H1 (cell line): Measurements from ENCODE around the gene MED29. TPM values are rescaled to one million over a fixed set of nuclear protein-coding genes. Genes with fewer than 3 reads are reported as not detected.

Source experiments
- CTCF ChIA-PET: fragments of 300-600 bp; sonication (Branson Sonifier 250); formaldehyde crosslinking; loops from one replicate; lab custom pipeline; 2021; ENCODE audit not compliant: partially characterized antibody; lab: Charles Lee
- POLR2A ChIA-PET: fragments of 300-600 bp; sonication (Branson Sonifier 250); formaldehyde crosslinking; loops from one replicate; lab custom pipeline; 2021; ENCODE audit warnings: inconsistent platforms; ENCODE audit not compliant: partially characterized antibody; lab: Charles Lee
- DNase-seq, 2 experiments: peaks; one replicate each; pipeline versions ENCODE4 v3.0.0 to v3.0.0-alpha.2; 2010 to 2022; ENCODE audit warnings: low spot score in 2 of 2, low read depth in 1 of 2, mixed read lengths in 1 of 2
- FAIRE-seq: peaks from 2 replicates; lab custom pipeline; 2011; peaks lifted over from hg19 to GRCh38; lab: Jason Lieb, UNC
- H2AFZ ChIP-seq: 2 replicates; pipeline ENCODE4 v1.8.1; 2012; ENCODE audit warnings: low read length, inconsistent platforms
- H2AK5ac ChIP-seq: 2 replicates; pipeline ENCODE4 v1.6.1; 2013; ENCODE audit warnings: low read depth, low read length
- H2BK120ac ChIP-seq: replicated peaks from 2 replicates; pipeline ENCODE3; 2013; ENCODE audit warnings: low read depth, low read length, inconsistent platforms
- H2BK12ac ChIP-seq: 2 replicates; pipeline ENCODE4 v1.6.1; 2013; ENCODE audit warnings: low read depth, low read length
- H2BK15ac ChIP-seq: 2 replicates; pipeline ENCODE4 v1.6.1; 2013; ENCODE audit warnings: low read length
- H2BK20ac ChIP-seq: 2 replicates; pipeline ENCODE4 v1.6.1; 2013; ENCODE audit warnings: low read length
- H2BK5ac ChIP-seq: 2 replicates; pipeline ENCODE4 v1.6.1; 2013; ENCODE audit warnings: low read depth, low read length
- H3K14ac ChIP-seq: 2 replicates; pipeline ENCODE4 v1.6.1; 2013; ENCODE audit warnings: inconsistent platforms; ENCODE audit not compliant: insufficient read length
- H3K18ac ChIP-seq: 2 replicates; pipeline ENCODE4 v1.6.1; 2013; ENCODE audit warnings: low read length; ENCODE audit errors: extremely low read depth
- H3K23ac ChIP-seq: 2 replicates; pipeline ENCODE4 v1.6.1; 2013; ENCODE audit warnings: inconsistent platforms; ENCODE audit not compliant: insufficient read length
- H3K23me2 ChIP-seq: 2 replicates; pipeline ENCODE4 v1.6.1; 2013; ENCODE audit warnings: low read depth, low read length
- H3K27ac ChIP-seq: 2 replicates; pipeline ENCODE4 v1.6.1; 2011; ENCODE audit warnings: low read depth, low read length, inconsistent platforms
- H3K27me3 ChIP-seq, 4 experiments: replicated peaks in 1 of 4; 1 replicate in 1 of 4; 2 replicates in 3 of 4; pipeline versions ENCODE4 v1.6.1 to v1.8.1; 2011 to 2013; ENCODE audit warnings: low read length in 3 of 4, mild to moderate bottlenecking in 3 of 4, inconsistent platforms in 2 of 4, mixed read lengths in 2 of 4, moderate library complexity in 1 of 4; ENCODE audit not compliant: control insufficient read depth in 3 of 4, insufficient read depth in 3 of 4; ENCODE audit errors: extremely low read depth in 1 of 4
- H3K36me3 ChIP-seq, 4 experiments: 2 replicates each; pipeline versions ENCODE4 v1.6.1 to v1.8.1; 2011 to 2013; ENCODE audit warnings: mild to moderate bottlenecking in 4 of 4, low read length in 3 of 4, moderate library complexity in 2 of 4, control low read depth in 1 of 4, inconsistent platforms in 1 of 4; ENCODE audit not compliant: insufficient read depth in 4 of 4, control insufficient read depth in 2 of 4
- H3K4ac ChIP-seq: replicated peaks from 2 replicates; pipeline ENCODE3; 2013; ENCODE audit warnings: low read length, low read depth, mixed read lengths, inconsistent platforms; ENCODE audit not compliant: insufficient read length
- H3K4me1 ChIP-seq, 4 experiments: replicated peaks in 1 of 4; 1 replicate in 1 of 4; 2 replicates in 3 of 4; pipeline versions ENCODE4 v1.6.1 to v1.8.1; 2011 to 2013; ENCODE audit warnings: low read length in 3 of 4, inconsistent platforms in 2 of 4, mixed read lengths in 1 of 4; ENCODE audit not compliant: insufficient read depth in 4 of 4, control insufficient read depth in 3 of 4
- H3K4me2 ChIP-seq, 2 experiments: 2 replicates each; pipeline versions ENCODE4 v1.6.1 to v1.8.1; 2011 to 2013; ENCODE audit warnings: low read depth in 2 of 2, low read length in 2 of 2, control low read depth in 1 of 2, inconsistent platforms in 1 of 2, mild to moderate bottlenecking in 1 of 2; ENCODE audit not compliant: insufficient read depth in 1 of 2
- H3K4me3 ChIP-seq, 4 experiments: fragments of 200-600, 300-600 bp in 1 of 4; sonication (generic), shearing (Covaris generic), sonication (Bioruptor Twin) in 1 of 4; 2 replicates each; pipeline versions ENCODE4 v1.5.1 to v1.8.1; 2011 to 2016; ENCODE audit warnings: low read length in 4 of 4, low read depth in 3 of 4, control low read depth in 2 of 4, inconsistent platforms in 2 of 4, mild to moderate bottlenecking in 2 of 4, mixed read lengths in 1 of 4, moderate library complexity in 1 of 4; ENCODE audit not compliant: insufficient read depth in 2 of 4; ENCODE audit errors: extremely low read depth in 1 of 4
- H3K56ac ChIP-seq: replicated peaks from 2 replicates; pipeline ENCODE3; 2013; ENCODE audit warnings: low read depth, mild to moderate bottlenecking, mixed read lengths, low read length, inconsistent platforms; ENCODE audit not compliant: insufficient read length
- H3K79me1 ChIP-seq: 2 replicates; pipeline ENCODE4 v1.6.1; 2013; ENCODE audit warnings: low read depth, low read length, control low read depth
- H3K79me2 ChIP-seq, 2 experiments: 2 replicates each; pipeline versions ENCODE4 v1.6.1 to v1.8.1; 2012 to 2013; ENCODE audit warnings: low read length in 2 of 2, mild to moderate bottlenecking in 2 of 2, inconsistent platforms in 1 of 2; ENCODE audit not compliant: insufficient read depth in 2 of 2, control insufficient read depth in 1 of 2
- H3K9ac ChIP-seq, 4 experiments: replicated peaks in 1 of 4; 1 replicate in 1 of 4; 2 replicates in 3 of 4; pipeline versions ENCODE4 v1.6.1 to v1.8.1; 2011 to 2013; ENCODE audit warnings: low read depth in 3 of 4, low read length in 3 of 4, control low read depth in 2 of 4, mild to moderate bottlenecking in 2 of 4, moderate library complexity in 2 of 4, inconsistent platforms in 1 of 4; ENCODE audit errors: extremely low read depth in 1 of 4
- H3K9me3 ChIP-seq, 2 experiments: 2 replicates each; pipeline versions ENCODE4 v1.6.1 to v1.8.1; 2012 to 2013; ENCODE audit warnings: mild to moderate bottlenecking in 2 of 2, moderate library complexity in 2 of 2, control low read depth in 1 of 2, inconsistent platforms in 1 of 2, low read depth in 1 of 2, low read length in 1 of 2, mixed read lengths in 1 of 2; ENCODE audit not compliant: insufficient read depth in 2 of 2
- H4K20me1 ChIP-seq, 2 experiments: replicated peaks in 1 of 2; 2 replicates each; pipeline versions ENCODE3 to v1.8.1; 2011 to 2013; ENCODE audit warnings: inconsistent platforms in 2 of 2, low read length in 2 of 2, mild to moderate bottlenecking in 1 of 2; ENCODE audit not compliant: insufficient read depth in 2 of 2, control insufficient read depth in 1 of 2
- H4K5ac ChIP-seq: 2 replicates; pipeline ENCODE4 v1.6.1; 2013; ENCODE audit warnings: low read length, low read depth, mixed read lengths, inconsistent platforms; ENCODE audit not compliant: insufficient read length
- H4K8ac ChIP-seq: 2 replicates; pipeline ENCODE4 v1.8.0; 2013; ENCODE audit warnings: mild to moderate bottlenecking, moderate library complexity, low read length, inconsistent platforms; ENCODE audit not compliant: insufficient read depth; ENCODE audit errors: extremely low read depth
- H4K91ac ChIP-seq: replicated peaks from 2 replicates; pipeline ENCODE3; 2013; ENCODE audit warnings: low read length, mixed read lengths, inconsistent platforms; ENCODE audit not compliant: insufficient read length
- WGBS, 2 experiments: shearing (Covaris generic) in 1 of 2; methylation state at CpG; one replicate each; pipeline versions ENCODE4 v1.1.6 to v1.1.7; 2013 to 2015; ENCODE audit warnings: low lambda C conversion rate in 2 of 2, mixed read lengths in 2 of 2, inconsistent platforms in 1 of 2, low coverage in 1 of 2, missing lambda C conversion rate in 1 of 2; ENCODE audit not compliant: insufficient replicate concordance in 2 of 2, insufficient coverage in 1 of 2, insufficient read length in 1 of 2; ENCODE audit errors: extremely low coverage in 1 of 2, missing lambda C conversion rate in 1 of 2; 5-methylcytosine and 5-hydroxymethylcytosine counted together
- polyA plus RNA-seq, 7 experiments: library from polyadenylated mRNA; depleted of rRNA in 3 of 7; stranded (reverse) in 5 of 7; unstranded in 2 of 7; fragments of >200 nt in 5 of 7; fragments of 200-250 nt in 2 of 7; gene quantifications; 1 replicate in 5 of 7; 2 replicates in 1 of 7; 4 replicates in 1 of 7; pipeline versions ENCODE4 v1.2.1 to v1.2.3, GENCODE V29; 2011 to 2013; ENCODE audit warnings: missing spikeins in 2 of 7, mixed read lengths in 2 of 7
- total RNA-seq: library from RNA; stranded (reverse); fragmentation: NEBNext Ultra II Directional; extraction: Animal tissue kit (Norgen Biotek cat#: 25700); gene quantifications from 2 replicates; pipeline ENCODE4 v1.2.1, GENCODE V29; 2021

The MED29 gene
- total and polyA plus RNA-seq, 2 of the 8 experiments (the other 6 are each of a cell fraction or from before 2014, with no cell fraction given) = 31.1 to 52.5 TPM

- Histone ChIP-seq H3K9me3 (no peaks in the 10 kb centered on the region), H2AFZ (no peak overlapping the region), H4K20me1 (peaks cover 0 to 3% of the 10 kb centered on the region in 2 experiments), H3K4me2 (peak overlapping the region in 1 of 2 experiments; percentile 44; a peak in 1 of 4 replicates), H3K9ac (no peak overlapping the region), H3K36me3 (peaks cover 15 to 35% (median 24%) of the 10 kb centered on the region in 4 experiments), H3K27ac (peak overlapping the region; percentile 48; the same call in 1 of the 2 replicates), H4K8ac (no peak overlapping the region), H3K18ac (no peak overlapping the region; the same call in 1 of the 2 replicates), H4K5ac (no peak overlapping the region), H3K4me3 (no peak overlapping the region), H3K4ac (no peak overlapping the region), H3K79me2 (no peaks in the 10 kb centered on the region), H2BK20ac (no peak overlapping the region), H2BK120ac (no peak overlapping the region), H3K14ac (no peak overlapping the region), H3K23me2 (peaks cover 5% of the 10 kb centered on the region), H3K4me1 (peaks cover 5 to 18% (median 13%) of the 10 kb centered on the region in 4 experiments), H2BK5ac (peak overlapping the region; percentile 16), H3K27me3 (no peaks in the 10 kb centered on the region), H3K79me1 (no peaks in the 10 kb centered on the region), H2AK5ac (0 out of 2 replicates have a peak overlapping the region, but pooled peaks have one; percentile 9), H3K56ac (no peak overlapping the region), H2BK12ac (peak overlapping the region; percentile 5; the same call in 1 of the 2 replicates), H2BK15ac (peak overlapping the region; percentile 2; the same call in 1 of the 2 replicates), H4K91ac (peak overlapping the region; percentile 48), H3K23ac (no peak overlapping the region)
- 86% methylated on average over 11 of the region's 11 CpGs; no CpG with 5 or more reads in 1 of the 2 experiments for WGBS, 2 experiments
- ChIA-PET CTCF (interaction anchor here (0.8 to 3.1 kb wide), 7 partner anchors 8 to 47 kb away, joined by 3 to 16 read pairs (median 11); partner anchors contain the start of gene PLEKHG2), POLR2A (interaction anchor here (0.5 to 47.8 kb wide), 18 partner anchors 4 to 313 kb away, joined by 3 to 1154 read pairs (median 6); partner anchors contain the start of genes EID2, MED29, PAF1 and PLEKHG2)
- FAIRE-seq (no peak), DNase-seq (peak in 1 of 2 experiments; percentile 48)
Observed at GRCh38 chr19:39427707-39428106, 36.5 kb downstream of the MED29 start.
